ENCODE measurements around the gene ZNF700.
"Not testable (repeated sequence)": the region's sequence is repeated elsewhere in the genome, so short reads cannot be mapped to it uniquely, and the experiment has no call there.

The ZNF700 gene

GRCh38 chr19:11921852-11922495 lies 2.9 kb upstream of the ZNF700 start:
- peaks cover 20% of the 10 kb centered on the region for H3K79me2 ChIP-seq (ENCODE audit: low read length)
- H3K9me2 ChIP-seq (replicated peaks; ENCODE audit: insufficient read depth, low read length): no peaks in the 10 kb centered on the region
- H3K4me2 ChIP-seq (ENCODE audit: low read depth, low read length): no peak overlapping the region
- no peaks in the 10 kb centered on the region for H3K4me1 ChIP-seq (ENCODE audit: low read length)
- H3K27ac ChIP-seq (ENCODE audit: low read length): no peak overlapping the region
- peaks cover 6% of the 10 kb centered on the region for H3F3A ChIP-seq (ENCODE audit: insufficient read depth, low read length)
- H3K9ac ChIP-seq (ENCODE audit: low read length): no peak overlapping the region
- no peak for DNase-seq
- no peaks in the 10 kb centered on the region for H3K36me3 ChIP-seq (replicated peaks; ENCODE audit: insufficient read depth, low read length)
- H3K27me3 ChIP-seq (replicated peaks; ENCODE audit: insufficient read depth, low read length): no peaks in the 10 kb centered on the region
- H2AFZ ChIP-seq (ENCODE audit: low read length): no peak overlapping the region
- H3K4me3 ChIP-seq (ENCODE audit: low read length): no peak overlapping the region
- no peak for TF ChIP-seq EZH2 (optimal IDR thresholded peaks at IDR 0.05; ENCODE audit: low read depth, low read length)
- TF ChIP-seq CTCF (IDR thresholded peaks at IDR 0.05; ENCODE audit: low read length): no peak
- TF ChIP-seq EZH2phosphoT487 (IDR thresholded peaks at IDR 0.05; ENCODE audit: low read length): no peak
- H4K20me1 ChIP-seq (ENCODE audit: insufficient read depth, low read length): no peaks in the 10 kb centered on the region
- H3K9me3 ChIP-seq (replicated peaks; ENCODE audit: insufficient read depth, low read length): no peaks in the 10 kb centered on the region

- DNase-seq; H3K36me3 ChIP-seq (replicated peaks; ENCODE audit: insufficient read depth, low read length); H4K20me1 ChIP-seq (ENCODE audit: insufficient read depth, low read length); H3K27me3 ChIP-seq (replicated peaks; ENCODE audit: insufficient read depth, low read length); H3K9me2 ChIP-seq (replicated peaks; ENCODE audit: insufficient read depth, low read length); H3K4me1 ChIP-seq (ENCODE audit: low read length); H3K9me3 ChIP-seq (replicated peaks; ENCODE audit: insufficient read depth, low read length); H3F3A ChIP-seq (ENCODE audit: insufficient read depth, low read length): not testable (repeated sequence)
- Histone ChIP-seq H3K27ac (ENCODE audit: low read length) (peak overlapping the region; percentile 83; the same call in 1 of the 2 replicates), H2AFZ (ENCODE audit: low read length) (peak overlapping the region; percentile 93), H3K79me2 (ENCODE audit: low read length) (peaks cover 36% of the 10 kb centered on the region), H3K9ac (ENCODE audit: low read length) (peak overlapping the region; percentile 89), H3K4me3 (ENCODE audit: low read length) (peak overlapping the region; percentile 99), H3K4me2 (ENCODE audit: low read depth, low read length) (peak overlapping the region; percentile 99)
Measured at GRCh38 chr19:11925651-11926187, 812 bp downstream of the ZNF700 start.

GRCh38 chr19:11927227-11927626 lies 2.3 kb downstream of the ZNF700 start:
- Histone ChIP-seq H3K4me3 (ENCODE audit: low read length) (no peak overlapping the region), H3K9me2 (replicated peaks; ENCODE audit: insufficient read depth, low read length) (no peaks in the 10 kb centered on the region), H2AFZ (ENCODE audit: low read length) (no peak overlapping the region), H3K27me3 (replicated peaks; ENCODE audit: insufficient read depth, low read length) (no peaks in the 10 kb centered on the region), H3K4me2 (ENCODE audit: low read depth, low read length) (no peak overlapping the region), H3F3A (ENCODE audit: insufficient read depth, low read length) (peaks cover 6% of the 10 kb centered on the region), H3K9ac (ENCODE audit: low read length) (no peak overlapping the region), H3K36me3 (replicated peaks; ENCODE audit: insufficient read depth, low read length) (no peaks in the 10 kb centered on the region; the same call in 1 of the 2 replicates), H3K79me2 (ENCODE audit: low read length) (peaks cover 45% of the 10 kb centered on the region), H3K9me3 (replicated peaks; ENCODE audit: insufficient read depth, low read length) (no peaks in the 10 kb centered on the region), H4K20me1 (ENCODE audit: insufficient read depth, low read length) (no peaks in the 10 kb centered on the region), H3K27ac (ENCODE audit: low read length) (no peak overlapping the region), H3K4me1 (ENCODE audit: low read length) (no peaks in the 10 kb centered on the region)
- no peak for DNase-seq
- TF ChIP-seq EZH2 (optimal IDR thresholded peaks at IDR 0.05; ENCODE audit: low read depth, low read length) (no peak), EZH2phosphoT487 (IDR thresholded peaks at IDR 0.05; ENCODE audit: low read length) (no peak), CTCF (IDR thresholded peaks at IDR 0.05; ENCODE audit: low read length) (no peak)

GRCh38 chr19:11931051-11931450 lies 6.1 kb downstream of the ZNF700 start:
- Histone ChIP-seq H2AFZ (ENCODE audit: low read length) (no peak overlapping the region), H3K27me3 (replicated peaks; ENCODE audit: insufficient read depth, low read length) (no peaks in the 10 kb centered on the region), H3K9me2 (replicated peaks; ENCODE audit: insufficient read depth, low read length) (no peaks in the 10 kb centered on the region), H3K4me2 (ENCODE audit: low read depth, low read length) (no peak overlapping the region), H3K4me3 (ENCODE audit: low read length) (no peak overlapping the region), H3K79me2 (ENCODE audit: low read length) (peaks cover 51% of the 10 kb centered on the region), H3K36me3 (replicated peaks; ENCODE audit: insufficient read depth, low read length) (no peaks in the 10 kb centered on the region; the same call in 1 of the 2 replicates), H3K9me3 (replicated peaks; ENCODE audit: insufficient read depth, low read length) (no peaks in the 10 kb centered on the region), H3K27ac (ENCODE audit: low read length) (no peak overlapping the region), H3K9ac (ENCODE audit: low read length) (no peak overlapping the region), H3K4me1 (ENCODE audit: low read length) (no peaks in the 10 kb centered on the region), H3F3A (ENCODE audit: insufficient read depth, low read length) (no peaks in the 10 kb centered on the region), H4K20me1 (ENCODE audit: insufficient read depth, low read length) (no peaks in the 10 kb centered on the region)
- no peak for DNase-seq
- no peak for TF ChIP-seq EZH2 (optimal IDR thresholded peaks at IDR 0.05; ENCODE audit: low read depth, low read length)
- TF ChIP-seq CTCF (IDR thresholded peaks at IDR 0.05; ENCODE audit: low read length): no peak
- TF ChIP-seq EZH2phosphoT487 (IDR thresholded peaks at IDR 0.05; ENCODE audit: low read length): no peak
